SK-N-SH (cell line): ENCODE measurements around the gene BMPR1A.

Source experiments
- EP300 ChIP-seq, 2 experiments: IDR thresholded peaks; 2 replicates each; pipeline versions ENCODE4 v1.4.0 to v1.6.1; 2012; ENCODE audit warnings: borderline replicate concordance in 1 of 2, low read depth in 1 of 2, low read length in 1 of 2
- EZH2phosphoT487 ChIP-seq: fragments of 200-600 bp; sonication (generic); IDR thresholded peaks from 2 replicates; pipeline ENCODE4 v1.6.1; 2017; ENCODE audit warnings: low read depth, mixed run types, mild to moderate bottlenecking, antibody characterized with exemption, moderate library complexity, borderline replicate concordance
- MXI1 ChIP-seq: IDR thresholded peaks from 2 replicates; pipeline ENCODE4 v1.6.1; 2012; ENCODE audit warnings: mild to moderate bottlenecking, low read depth, low read length, improper control_type of control experiment
- POLR2AphosphoS5 ChIP-seq: IDR thresholded peaks from 2 replicates; pipeline ENCODE4 v1.6.1; 2012; ENCODE audit warnings: low read depth, low read length
- RFX5 ChIP-seq: IDR thresholded peaks from 2 replicates; pipeline ENCODE4 v1.6.1; 2012; ENCODE audit warnings: mild to moderate bottlenecking, improper control_type of control experiment, low read length
- SIN3A ChIP-seq: IDR thresholded peaks from 2 replicates; pipeline ENCODE4 v1.6.1; 2012; ENCODE audit warnings: low read depth, mild to moderate bottlenecking, low read length, moderate library complexity, borderline replicate concordance
- SMC3 ChIP-seq: IDR thresholded peaks from 2 replicates; pipeline ENCODE4 v1.6.1; 2012; ENCODE audit warnings: low read depth, low read length, improper control_type of control experiment
- TAF1 ChIP-seq: IDR thresholded peaks from 2 replicates; pipeline ENCODE4 v1.6.1; 2012; ENCODE audit warnings: low read depth, mild to moderate bottlenecking, low read length, moderate library complexity, borderline replicate concordance
- TF ChIP-seq, protein P1 (sequence below): fragments of 200-600 bp; sonication (generic); IDR thresholded peaks from 2 replicates; pipeline ENCODE4 v1.6.1; 2017; ENCODE audit warnings: antibody characterized with exemption, mild to moderate bottlenecking, moderate library complexity
- TF ChIP-seq, protein P2 (sequence below): IDR thresholded peaks from 2 replicates; pipeline ENCODE4 v1.4.0; 2012; ENCODE audit warnings: low read depth

DNA sequence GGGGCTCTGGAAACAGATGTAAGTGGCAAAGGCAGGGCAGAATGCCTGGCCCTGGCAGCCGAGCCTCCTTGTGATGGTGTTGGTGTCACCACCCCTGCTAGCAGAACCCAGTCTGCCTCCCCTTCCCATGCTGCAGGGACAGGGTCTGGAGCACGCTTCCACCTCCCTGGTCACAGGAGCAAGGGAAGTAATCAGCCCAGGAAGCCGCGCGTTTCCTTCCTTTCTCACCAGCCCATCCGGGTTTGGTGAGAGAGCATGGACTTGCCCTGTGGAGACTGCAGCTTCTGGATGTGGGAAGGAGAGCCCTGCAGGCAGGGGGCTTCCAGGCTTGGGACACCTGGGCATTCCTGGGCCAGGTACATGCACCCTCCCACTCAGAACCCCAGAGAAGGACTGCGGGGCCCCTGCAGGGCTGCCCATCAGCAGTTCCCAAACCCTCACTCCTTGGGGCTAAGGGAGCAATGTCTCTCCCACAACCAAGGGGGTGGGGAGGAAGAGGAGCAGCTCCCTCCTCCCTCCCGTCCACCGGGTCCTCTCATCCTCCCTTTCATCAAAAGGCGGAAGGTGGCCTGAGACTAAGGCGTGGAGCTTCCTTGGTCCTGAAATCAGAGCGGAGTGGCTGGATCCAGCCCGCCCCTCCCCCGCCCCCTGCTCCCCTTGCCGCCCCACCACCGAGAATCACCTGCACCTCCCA lies 199.2 kb downstream of the BMPR1A start:
- TF ChIP-seq EZH2phosphoT487 (no peak), TAF1 (no peak), MXI1 (no peak), EP300 (IDR thresholded peaks at IDR 0.05; ENCODE audit: borderline replicate concordance in 1 of 2, low read depth in 1 of 2, low read length in 1 of 2) (no peak), POLR2AphosphoS5 (no peak), SMC3 (no peak), SIN3A (no peak), RFX5 (no peak)
- TF ChIP-seq, protein P1, sequence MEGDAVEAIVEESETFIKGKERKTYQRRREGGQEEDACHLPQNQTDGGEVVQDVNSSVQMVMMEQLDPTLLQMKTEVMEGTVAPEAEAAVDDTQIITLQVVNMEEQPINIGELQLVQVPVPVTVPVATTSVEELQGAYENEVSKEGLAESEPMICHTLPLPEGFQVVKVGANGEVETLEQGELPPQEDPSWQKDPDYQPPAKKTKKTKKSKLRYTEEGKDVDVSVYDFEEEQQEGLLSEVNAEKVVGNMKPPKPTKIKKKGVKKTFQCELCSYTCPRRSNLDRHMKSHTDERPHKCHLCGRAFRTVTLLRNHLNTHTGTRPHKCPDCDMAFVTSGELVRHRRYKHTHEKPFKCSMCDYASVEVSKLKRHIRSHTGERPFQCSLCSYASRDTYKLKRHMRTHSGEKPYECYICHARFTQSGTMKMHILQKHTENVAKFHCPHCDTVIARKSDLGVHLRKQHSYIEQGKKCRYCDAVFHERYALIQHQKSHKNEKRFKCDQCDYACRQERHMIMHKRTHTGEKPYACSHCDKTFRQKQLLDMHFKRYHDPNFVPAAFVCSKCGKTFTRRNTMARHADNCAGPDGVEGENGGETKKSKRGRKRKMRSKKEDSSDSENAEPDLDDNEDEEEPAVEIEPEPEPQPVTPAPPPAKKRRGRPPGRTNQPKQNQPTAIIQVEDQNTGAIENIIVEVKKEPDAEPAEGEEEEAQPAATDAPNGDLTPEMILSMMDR = no peak
- TF ChIP-seq, protein P2, sequence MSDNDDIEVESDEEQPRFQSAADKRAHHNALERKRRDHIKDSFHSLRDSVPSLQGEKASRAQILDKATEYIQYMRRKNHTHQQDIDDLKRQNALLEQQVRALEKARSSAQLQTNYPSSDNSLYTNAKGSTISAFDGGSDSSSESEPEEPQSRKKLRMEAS = no peak
